ENCODE results near the gene EGFL7.

Gene EGFL7

DNA sequence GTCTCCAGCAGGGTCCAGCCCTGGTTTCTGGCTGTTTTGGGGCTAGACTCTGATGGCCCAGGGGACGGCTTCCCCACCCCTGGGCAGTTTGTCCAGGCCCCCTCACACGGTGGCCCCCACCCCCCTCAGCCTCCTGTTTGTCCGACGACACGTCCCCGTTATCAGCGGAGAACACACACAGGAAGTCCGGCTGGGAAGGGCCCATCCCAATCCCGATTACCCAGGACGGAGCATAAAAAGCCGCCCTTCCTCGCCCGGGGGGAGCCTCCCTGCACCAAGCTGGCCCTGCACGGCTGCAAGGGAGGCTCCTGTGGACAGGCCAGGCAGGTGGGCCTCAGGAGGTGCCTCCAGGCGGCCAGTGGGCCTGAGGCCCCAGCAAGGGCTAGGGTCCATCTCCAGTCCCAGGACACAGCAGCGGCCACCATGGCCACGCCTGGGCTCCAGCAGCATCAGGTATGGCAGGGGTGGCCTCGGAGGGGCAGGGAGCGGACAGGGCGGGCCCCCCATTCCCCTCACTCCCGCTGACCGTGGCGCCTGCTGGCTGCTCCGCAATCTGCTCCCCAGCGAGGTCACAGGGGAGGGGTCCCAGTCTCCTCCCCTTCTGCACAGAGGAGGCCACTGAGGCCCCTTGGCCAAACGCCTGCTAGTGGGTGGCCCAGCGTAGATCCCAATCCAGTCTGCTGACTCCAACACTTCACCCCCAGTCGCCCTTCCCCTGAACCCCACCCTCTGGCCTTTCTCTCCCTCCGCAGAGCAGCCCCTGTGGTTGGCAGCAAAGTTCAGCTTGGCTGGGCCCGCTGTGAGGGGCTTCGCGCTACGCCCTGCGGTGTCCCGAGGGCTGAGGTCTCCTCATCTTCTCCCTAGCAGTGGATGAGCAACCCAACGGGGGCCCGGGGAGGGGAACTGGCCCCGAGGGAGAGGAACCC is at the start of gene EGFL7:
Gene EGFL7 (plus strand): TSS at position 261 of the 926 bp plus-strand sequence. CDS start 5,367 bp downstream, outside the sequence.
- no peak for DNase-seq

DNA sequence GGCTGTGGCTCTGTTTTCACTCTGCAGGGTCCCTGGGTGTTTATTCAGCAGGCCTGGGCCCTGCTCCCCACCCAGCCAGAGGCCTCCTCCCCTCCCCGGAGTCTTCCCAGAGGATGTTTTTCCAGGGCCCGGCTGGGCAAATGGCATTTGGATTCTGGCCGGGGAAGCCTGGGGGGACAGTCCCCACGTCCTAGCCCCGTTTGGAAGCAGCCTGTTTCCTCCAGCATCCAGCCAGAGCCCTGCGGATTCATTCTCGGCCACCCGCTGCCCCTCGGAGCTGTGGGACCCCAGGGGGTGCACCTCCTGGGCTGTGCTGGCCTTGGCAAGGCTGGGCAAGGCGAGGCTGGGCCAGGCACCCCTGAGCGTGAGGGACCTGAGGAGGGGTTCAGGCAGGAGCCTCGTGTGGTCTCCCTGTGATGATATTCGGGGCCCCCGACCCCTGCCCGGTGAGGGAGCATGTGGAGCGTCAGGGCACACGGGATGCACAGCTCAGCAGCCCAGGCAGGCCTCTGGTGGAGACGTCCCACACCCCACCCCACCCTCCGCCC is 48.8 kb upstream of the EGFL7 start:
- no peak for DNase-seq

DNA sequence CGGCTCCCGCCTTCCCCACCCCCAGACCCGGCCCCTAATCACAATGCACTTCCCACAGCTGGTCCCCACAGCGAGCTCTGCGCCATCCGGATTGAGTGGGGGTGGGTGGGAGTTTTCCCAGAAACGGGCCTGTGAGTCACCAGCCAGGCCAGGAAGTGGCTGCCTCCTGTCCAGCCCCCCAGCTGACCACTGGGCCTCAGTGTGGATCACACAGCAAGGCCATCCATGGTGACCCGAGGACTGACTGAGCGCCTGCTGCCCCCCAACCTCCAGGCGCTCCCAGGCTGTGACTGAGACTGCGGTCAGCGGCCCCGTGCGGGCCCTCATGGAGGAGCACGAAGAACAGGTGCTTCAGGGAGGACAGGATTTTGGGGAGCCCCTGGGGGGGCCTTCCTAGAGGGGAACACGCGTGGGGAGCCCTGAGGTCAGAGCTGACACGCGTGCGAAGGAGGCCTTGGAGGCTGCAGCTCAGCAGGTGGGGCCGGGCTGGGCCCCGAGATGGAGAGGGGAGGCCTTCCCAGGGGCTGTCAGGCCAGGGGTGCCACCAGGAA is 48.3 kb upstream of the EGFL7 start:
- no peak for DNase-seq

DNA sequence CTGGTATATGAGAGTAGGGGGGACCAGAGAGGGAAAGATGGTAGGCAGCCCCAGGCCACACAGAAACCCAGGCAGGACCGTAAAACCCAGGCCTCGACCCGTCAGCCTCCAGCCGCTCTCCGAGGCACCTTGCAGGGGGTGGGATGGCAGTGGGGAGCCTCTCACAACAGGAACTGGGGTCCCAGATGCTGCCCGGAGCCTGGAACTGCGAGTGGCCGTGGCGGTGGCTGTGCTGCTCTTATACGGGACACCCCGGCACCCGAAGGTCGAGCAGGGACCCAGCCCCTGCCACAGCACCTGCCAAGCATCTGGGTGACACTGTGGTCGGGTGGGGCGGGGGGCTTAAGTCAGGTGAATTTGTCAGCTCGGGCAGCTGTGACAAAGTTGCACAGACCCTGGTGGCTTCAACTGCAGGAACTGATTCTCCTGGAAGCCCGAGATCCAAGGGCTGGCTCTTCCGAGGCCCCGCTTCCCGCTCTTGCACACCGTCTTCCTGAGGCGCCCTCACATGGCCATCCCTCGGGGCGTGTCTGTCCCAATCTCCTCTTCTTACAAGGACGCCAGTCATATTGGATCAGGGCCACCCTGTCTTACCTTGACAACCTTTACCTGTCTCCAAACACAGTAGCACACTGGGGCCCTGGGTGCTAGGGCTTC is 47.6 kb upstream of the EGFL7 start:
- no peak for DNase-seq

DNA sequence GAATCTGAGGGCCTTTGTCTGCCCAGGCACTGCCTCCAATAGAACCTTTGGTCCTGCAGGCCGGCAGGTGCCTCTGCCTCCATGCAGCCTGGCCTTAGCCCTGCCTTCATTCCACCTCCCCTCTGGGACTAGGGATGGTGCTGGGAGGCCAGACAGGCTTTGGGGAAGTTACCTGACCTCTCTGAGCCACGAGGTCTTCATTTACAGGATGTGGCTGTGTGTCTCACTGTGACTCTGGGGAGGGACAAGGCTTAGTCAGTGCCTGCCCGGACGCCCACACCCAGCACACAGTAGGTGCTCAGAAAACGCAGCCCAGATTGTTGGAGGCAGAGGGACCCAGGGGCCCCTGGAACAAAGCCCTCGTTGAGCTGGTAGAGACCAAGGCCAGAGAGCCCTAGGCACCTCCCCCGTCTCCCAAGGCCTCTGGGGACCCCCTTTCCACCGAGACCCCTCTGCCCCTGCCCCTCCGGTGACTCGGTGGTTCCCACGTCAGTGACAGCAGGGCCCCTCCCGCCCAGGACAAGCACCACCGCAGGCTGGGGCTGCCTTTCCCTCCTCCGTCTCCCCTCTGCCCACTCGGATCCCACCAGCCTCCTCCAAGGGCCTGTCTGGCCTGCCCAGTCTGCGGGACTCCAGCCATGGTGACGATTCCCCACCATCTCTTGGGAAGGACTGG is 46.9 kb upstream of the EGFL7 start:
- DNase-seq = no peak

DNA sequence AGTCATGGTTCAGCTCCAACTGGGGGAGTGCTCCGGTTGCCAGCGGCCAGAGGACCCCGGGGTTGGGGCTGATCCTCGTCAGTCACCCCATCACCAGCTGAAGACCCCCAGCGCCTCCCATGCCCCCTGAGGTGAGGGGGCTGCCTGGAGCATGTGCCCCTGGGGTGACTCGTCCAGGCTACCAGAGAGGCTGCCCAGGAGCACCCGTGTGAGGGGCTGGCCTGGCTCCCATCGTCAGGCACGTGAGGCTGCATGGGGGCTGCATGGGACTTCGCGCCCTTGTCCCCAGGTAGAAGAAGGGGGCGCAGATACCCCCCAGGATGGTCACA is 46.4 kb upstream of the EGFL7 start:
- no peak for DNase-seq

DNA sequence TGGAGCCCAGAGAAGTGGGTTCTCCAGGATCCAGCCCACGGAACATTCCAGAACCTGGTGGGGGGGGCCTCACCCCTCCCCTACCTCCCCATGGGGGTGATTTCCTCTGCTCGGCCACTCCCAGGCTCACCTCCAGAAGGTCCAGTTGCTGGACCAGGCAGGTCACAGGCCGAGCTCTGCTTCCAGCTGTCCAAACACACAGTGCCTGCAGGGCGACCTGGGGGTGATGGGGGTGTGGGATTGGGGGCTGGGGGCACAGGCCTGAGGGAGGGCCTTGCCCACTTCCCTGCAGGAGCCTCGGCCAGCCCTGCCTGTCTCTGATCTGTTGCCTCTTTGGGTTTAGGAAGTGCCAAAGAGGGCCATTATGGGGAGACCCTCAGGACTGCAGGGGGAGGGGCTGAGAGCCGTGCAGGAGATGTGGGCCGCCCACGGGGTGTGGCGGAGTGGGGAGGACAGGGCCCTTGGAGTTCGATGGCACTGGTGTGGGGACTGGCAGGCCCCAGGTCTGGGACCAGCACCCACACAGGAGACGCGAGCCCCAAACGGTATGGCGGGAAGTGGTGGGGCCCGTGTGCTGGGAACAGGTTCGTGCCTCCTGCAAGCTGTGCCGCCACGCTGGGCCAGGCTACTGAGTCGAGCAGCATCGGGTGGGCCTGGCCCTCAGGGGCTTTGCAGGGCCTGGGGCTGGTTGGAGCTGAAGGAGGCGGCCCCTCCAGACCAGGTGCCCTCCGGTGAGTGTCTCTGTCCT is 45.6 kb upstream of the EGFL7 start:
- DNase-seq = no peak

DNA sequence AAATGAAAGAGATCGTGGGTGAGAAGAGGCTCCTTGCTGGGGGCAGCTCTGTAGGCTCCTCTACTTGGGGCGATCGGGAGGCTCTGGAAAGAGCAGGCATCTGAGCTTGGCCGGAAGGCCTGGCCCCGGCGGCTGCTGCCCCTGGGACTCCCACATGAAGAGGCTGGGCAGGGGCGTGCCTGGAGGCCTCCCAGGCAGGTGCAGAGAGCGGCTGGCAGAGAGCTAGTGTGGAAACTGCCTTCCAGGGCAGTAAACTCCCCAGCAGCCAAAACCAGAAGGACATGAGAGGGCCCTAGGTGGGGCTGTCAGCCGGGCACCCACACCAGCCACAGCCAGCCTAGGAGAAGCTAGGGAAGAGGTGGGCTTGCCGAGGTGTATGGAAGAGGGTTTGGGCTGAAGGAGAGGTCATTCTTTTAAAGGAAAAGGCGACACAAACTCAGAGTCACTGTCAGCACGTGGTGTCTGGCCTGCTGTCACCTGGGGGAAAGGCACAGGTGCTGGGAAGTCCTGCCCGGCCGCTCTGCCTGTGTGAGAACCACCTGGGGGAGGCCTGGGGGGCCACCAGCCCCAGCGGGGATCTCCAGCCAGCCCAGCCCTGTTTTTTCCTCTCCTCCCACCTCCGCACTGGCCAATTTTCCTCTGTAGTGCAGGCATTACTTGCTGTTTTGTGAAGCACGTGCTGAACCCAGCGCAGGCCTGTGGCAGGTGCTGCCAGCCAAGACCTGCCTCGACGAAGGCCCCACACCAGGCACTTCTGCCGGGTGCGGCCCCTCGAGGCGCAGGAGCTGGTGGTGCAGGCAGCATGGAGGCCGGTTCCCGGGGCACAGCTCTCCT is 44.8 kb upstream of the EGFL7 start:
- no peak for DNase-seq

DNA sequence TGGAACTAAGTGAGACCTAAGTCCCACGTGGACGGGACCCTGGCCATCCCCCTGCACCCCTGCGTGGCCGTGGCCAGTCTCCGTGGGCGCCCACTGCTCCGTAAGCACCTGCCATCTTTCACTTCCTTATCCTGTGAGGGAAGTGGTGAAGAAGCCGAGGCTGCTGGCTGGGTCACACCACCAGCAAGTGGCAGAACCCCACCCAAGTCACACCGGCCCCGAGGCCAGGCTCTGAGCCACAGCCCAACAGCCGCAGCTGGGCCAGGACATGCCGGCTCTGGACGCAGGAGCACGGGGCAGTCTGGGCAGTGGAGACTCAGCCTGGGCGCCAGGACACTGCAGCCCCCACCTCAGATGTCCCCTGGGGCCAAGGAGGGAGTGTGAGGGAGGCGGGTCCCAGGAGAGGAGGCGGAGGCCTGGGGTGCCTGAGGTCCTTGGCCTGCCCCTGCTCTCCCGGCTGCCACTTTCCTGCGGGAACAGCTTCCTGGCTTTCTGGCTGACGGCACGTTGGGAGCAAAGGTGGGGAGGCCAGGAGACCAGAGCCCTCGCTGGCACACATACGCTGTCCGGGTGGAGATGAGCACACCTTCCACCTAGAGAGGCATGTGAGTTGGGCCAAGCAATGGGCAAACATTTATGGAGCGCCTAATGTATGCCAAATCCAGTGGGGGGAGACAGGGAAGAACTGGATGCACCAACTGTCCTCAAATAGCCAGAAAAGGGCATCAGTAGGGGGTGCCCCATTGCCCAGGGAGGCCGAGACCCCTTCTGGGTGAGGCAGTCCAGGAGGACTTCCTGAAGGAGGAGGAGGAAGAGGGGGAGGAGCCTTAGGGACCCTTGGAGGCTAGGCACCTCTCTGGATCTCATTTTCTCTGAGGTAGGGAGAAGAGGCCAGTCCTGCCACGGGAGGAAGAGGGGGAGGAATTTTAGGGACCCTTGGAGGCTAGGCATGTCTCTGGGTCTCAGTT is 43.9 kb upstream of the EGFL7 start:
- no peak for DNase-seq

DNA sequence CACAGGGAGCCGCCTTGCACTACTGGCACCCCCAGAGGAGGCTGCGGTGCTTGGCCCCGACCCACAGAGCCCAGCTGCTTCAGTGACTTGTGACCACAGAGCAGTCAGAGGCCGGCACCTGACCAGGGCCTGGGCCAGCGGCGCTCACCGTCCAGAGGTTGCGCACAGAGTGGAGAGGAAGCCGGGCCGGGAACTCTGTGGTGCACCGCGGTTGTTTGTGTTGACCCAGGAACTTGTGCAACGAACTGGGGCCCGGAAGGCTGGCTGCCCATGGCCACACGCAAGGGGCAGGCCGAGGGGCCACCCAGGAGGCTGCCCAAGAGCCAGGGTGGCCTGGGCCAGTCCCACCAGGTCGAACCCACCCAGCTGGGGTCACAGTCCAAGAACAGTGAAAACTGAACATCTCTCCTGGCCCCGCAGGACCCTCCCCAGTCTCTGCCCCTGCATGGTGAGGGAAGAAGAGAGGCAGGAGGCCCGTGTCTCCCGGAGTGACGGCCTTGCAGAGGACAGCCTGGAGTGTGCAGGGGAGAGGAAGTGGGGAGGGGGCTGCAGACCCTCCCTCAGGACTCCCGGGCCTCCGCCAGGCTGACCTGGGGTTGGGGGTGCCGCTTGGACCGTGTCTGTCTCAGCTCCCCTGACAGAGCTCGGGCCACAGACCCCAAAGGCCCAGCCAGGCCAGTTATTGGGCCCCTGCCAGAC is 42.8 kb upstream of the EGFL7 start:
- no peak for DNase-seq

DNA sequence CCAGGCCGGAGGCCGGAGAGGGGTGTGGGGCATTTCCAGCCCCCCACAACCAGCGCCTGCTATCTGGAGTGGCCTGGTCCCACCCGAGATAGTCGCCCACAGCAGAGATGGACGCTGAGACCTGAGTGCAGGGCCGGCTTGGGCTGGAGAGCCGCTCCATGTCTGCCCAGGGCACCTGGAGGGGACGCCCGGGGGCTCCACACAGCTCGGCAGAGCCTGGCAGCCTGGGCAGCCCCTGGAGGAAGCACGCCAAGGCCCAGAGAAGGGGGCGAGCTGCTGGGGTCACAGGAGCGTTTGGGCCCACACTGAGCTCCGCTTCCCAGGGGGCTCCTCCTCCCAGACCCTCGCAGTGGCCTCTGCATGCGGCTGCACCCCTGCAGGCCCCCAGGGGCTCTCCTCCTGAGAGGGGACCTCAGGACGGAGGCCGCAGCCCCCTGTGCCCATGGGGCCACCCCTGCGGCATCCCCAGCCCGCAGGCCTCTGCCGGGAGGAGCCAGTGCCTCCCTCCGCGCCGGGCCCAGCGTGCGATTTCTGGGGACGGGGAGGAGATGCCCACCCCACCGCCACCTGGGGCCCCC is 42.2 kb upstream of the EGFL7 start:
- DNase-seq = no peak

DNA sequence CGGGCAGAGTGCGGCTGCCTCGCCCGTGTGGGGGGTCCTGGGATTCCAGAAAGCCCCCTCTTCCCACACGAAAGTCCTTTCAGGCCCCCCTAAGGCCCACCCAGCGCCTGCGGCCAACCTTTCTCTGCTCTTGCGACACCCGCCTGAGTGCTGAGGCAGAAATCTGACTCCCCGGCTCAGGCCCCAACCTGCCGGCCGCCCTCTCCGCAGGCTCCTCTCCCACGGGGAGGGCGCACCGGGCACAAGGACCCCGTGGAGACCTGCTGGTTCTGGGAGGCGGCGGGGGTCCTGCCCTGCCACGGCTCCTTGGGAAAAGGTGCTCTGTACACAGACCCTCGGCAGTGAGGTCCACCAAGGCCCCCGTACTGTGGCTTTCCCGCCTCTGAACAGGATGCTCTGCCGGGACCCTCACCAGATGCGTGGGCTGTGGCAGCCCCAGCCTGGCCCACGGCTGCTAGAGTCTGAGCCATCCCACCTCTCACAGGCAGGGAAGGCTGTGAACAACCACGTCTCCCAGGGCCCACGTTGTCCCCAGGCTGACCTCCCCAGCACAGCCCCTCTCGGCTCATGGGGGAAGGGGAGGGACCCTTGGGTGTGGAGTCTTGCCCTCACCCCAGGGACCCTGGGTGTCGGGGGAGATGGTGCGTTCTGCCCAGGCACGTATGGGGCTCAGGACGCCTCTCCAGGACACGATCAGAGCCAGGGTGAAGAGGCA is 41.5 kb upstream of the EGFL7 start:
- DNase-seq = no peak

DNA sequence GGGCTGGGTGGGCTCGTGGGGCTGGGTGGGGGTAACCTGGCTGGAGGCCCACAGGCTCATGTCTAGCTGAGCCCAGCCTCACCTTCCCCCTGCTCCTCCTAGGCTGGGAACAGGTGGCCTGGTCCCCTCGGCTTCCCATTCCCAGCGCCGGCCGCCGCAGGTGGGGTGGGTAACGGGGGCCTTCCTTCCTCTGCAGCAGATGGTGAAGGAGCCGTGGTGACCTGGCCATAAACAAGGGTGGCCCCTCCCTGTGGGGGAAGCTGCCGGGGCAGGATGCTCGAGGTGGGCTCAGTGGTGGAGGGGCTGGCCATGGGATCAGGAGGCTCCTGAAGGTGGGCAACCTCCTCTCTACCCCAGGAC is 41.0 kb upstream of the EGFL7 start:
- no peak for DNase-seq

DNA sequence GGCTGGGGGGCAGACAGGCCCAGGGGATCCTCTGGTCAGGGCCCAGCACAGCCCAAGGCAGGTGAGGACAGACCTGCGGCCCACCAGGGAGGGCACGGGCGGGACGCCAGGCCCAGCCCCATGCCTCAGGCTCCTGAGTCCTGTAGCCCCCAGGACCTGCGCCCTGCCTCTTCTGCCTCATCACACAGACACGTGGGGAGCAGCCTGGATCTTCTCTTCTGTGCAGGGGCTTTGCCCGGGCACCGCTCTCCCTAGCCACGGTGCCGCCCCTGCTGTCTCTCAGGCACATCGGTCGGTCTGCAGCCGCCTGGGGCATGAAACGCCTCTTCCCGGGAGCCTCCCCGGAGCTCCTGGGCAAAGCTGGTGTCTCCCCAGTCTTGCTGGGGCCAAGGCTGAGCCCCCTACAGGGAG is 40.2 kb upstream of the EGFL7 start:
- DNase-seq = no peak

DNA sequence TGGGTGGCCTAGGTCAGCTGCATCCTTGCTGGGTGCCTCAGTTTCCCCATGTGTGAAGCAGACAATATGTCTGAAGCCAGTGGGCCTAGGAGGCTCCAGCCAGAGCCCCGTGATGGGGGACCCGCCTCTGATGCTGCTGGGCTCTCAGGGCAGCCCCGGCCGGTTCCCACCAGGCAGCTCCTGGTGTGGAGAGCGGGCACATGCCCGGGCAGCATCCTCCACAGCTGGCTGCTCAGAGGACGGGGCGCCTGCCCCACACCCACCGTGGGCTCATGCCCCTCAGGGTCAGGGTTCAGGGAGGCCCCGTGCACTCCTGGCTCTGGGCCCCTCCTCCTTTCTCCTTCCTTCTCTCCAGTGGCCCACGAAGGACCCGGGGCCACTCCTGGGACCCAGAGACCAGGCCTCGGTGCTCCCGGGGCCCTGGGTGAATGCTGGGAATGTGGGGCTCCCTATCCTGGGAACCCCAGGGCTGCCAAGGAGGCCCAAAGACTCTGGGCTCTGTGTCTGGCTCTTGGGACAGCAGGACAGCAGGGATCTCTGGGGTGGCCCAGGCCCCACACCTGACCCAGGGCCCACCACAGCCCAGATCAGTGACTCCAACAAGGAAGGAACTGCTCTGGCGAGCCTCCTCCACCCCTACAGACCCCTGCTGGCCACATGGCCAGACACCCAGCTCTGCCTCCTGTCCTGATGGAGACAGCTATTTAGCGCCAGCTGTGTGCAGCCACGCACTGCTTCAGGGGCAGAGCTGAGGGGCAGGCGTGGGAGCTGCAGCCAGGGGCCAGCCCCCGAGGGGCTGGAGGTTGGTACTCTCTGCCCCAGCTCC is 39.5 kb upstream of the EGFL7 start:
- DNase-seq = no peak

DNA sequence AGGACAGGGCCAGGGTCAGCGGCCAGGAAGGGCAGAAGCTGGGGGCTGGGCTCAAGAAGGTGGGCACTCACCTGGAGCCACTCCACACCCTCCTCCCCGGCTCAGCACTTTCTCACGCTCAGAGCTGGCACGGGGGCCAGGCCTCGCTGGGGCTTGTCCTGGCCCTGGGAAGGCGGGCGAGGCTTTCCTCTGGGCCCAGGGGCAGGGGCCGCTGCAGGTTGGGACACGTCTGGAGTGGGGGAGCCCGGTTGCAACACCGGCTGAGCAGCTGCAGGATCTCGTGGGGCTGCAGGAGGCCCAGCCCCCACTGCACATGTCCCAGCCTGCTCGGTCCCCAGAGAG is 38.9 kb upstream of the EGFL7 start:
- DNase-seq = no peak

DNA sequence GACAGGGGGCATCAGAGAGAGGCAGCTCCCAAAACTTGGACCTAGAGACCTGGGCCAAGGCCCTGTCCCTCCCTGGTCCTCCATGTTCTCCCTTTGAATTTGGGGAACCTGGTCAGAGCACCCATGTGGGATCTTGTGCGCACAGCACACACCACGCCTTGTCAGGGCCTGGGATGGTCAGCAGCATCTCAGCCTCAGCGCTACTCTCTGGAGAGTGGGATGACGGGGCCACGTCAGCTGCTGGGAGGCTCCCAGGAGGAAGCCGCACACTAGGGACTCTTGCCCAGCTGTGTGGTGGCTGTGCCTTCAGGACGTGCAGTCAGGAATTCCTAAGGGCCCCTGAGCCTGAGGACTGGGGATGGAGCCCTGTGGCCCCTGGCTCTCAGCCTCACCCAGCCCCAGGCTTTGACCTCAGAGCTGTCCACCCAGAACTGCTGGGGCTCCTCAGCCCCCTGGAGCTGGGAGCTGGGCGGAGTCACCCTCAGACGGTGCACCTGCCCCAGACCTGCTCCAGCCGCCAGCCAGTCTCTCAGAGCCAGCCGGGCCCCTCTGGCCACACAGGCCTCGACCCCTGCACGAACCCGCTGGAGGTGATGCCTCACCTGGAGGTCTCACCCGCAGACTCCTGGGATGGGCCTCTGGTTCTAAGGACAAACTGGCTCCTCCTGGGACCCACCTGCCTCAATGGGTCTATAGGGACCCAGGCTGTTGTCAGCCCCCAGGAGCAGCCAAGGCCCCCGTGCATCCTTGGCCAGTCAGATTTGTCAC is 38.3 kb upstream of the EGFL7 start:
- no peak for DNase-seq
